ENCODE measurements around the gene SFMBT1.

DNA sequence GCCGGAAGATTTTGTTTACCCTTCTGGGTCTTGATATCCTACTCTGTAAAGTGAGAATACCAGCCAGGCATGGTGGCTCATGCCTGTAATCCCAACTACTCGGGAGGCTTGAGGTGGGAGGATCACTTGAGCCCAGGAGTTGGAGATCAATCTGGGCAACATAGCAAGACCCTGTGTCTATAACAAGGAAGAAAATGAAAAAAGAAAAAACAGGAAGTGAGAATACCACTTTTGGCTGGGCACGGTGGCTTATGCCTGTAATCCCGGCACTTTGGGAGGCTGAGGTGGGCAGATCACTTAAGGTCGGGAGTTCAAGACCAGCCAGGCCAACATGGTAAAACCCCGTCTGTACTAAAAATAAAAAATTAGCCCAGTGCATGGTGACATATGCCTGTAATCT is 36.9 kb downstream of the SFMBT1 start:
- TF ChIP-seq SUZ12 (IDR thresholded peaks at IDR 0.05; ENCODE audit: extremely low read depth, insufficient read depth, insufficient read length) = no peak
- TF ChIP-seq ZNF274 (IDR thresholded peaks at IDR 0.05; ENCODE audit: low read depth, low read length) = no peak

All from NT2/D1 (cell line).